Activated CD4-positive, CD25-positive, alpha-beta regulatory T cell (primary cell): ENCODE data around the gene MEGF6.

Experiments
- DNase-seq, 4 experiments: peaks; one replicate each; lab custom pipeline; 2025; lab: John Stamatoyannopoulos, UW

Gene MEGF6

GRCh38 chr1:3469104-3469848 is 142.0 kb downstream of the MEGF6 start:
- DNase-seq = no peak

DNA sequence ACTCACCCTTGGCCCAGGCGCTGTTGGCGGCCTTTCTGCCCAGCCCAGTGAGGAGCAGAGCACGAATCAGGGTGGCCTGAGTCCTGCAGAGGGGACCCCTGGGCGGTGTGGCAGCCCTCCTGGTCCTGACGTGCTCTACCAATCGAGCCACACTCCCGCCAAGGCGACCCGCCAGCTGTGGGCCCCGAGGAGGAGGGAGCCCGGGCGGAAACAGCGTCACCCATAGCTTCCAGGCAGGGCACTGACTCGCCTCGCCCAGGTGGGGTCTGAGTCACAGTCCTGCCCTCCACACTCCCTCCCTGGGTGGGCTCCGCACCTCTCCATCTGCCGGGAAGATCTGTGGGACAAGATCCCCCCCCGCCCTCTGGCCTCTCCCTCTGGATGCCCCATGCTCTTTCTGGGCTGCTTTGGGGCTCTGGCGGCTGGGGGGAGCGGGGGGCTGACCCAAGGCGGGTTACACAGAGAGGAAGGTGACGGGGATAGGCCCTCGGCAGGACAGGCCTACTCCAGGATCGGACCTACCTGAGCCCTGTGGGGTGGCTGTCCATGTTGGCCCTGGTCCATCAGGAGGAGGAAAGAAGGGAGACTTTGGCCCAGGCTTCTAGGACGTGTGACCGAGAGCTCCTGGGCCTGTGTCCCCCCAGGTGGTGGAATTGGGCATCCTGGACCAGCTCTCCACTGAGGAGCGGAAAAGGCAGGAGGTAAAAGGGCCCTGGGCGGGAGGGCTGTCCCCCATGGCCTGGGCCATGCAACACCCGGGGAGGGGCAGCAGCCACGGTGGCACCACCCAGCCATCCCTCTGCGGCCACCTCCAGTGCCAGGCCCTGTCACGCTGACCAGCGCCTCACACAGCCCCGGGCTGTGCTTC is 142.8 kb downstream of the MEGF6 start:
- no peak for DNase-seq

DNA sequence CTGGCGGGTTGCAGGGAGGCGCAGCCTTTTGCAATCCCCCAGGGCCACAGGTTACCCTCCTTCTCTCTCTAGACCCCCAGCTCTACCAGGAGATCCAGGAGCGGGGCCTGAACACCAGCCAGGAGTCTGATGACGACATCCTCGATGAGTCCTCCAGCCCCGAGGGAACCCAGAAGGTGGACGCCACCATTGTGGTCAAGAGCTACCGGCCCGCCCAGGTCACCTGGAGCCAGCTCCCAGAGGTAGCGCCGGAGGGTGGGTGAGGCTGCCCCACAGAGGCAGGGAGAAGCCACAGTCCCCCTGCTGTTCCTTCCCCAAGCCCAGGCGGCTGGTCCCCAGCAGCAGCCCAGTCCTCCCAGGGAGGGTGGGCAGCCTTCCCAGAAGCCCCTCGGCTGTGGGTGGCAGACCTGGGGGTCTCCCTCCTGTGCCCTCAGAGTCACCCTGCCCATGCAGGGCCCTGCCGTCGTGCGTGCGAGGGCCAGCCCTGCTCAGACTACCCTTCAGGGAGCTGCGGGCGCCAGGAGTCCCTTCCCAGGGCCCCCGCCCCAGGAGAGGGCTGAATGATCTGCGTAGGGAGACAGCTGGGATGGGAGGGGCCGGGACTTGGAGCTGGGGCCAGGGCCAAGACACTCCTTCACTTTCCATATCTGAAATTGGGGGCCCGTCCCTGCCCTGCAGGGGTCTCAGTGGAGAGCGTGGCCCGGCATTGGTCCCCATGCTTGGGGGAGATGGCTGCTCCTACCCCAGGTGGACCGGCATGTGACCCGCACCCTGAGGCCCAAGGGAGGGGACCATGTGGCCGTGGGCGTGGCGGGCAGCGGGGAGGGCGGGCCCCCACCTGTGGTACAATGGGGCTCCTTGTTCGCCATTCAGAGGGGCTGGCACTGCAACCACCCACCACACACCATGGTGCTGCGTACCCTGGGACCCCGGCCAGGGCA is 143.9 kb downstream of the MEGF6 start:
- no peak for DNase-seq

DNA sequence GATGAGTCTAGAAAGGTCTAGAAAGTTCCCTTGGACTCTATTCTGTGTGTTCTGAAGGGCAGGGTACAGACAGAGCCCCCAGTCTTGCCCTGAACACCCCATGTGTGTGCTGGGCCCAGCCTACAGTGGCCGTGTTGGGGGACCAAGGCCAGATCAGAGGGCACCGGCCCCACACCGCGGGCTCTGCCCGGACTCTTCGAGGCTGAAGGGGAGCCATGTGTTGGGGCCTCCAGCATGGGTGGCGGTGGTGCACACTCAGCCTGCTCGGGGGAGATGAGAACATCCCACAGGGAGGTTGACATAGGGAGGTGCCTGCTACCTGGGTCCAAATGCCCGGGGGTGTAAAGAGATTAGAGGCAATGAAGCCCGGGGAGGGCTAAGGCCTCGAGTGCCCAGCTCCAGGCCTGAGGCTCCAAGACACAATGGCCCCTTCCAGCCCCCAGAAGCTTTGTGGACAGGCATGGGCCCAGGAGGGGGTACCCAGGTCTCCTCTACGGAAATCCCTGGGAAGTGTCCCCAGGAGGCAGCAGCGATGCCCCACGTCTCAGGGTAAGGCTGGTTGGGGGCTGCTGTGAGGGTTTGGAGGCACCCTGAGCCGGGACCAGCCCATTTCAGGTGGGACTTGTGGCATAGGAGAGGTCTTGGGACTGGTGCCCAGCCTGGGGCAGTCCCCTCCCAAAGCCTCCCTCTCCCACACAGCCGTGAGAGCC is 144.8 kb downstream of the MEGF6 start:
- no peak for DNase-seq

GRCh38 chr1:3465935-3466321 is 145.4 kb downstream of the MEGF6 start:
- no peak for DNase-seq

GRCh38 chr1:3465091-3465934 is 146.0 kb downstream of the MEGF6 start:
- DNase-seq = no peak

DNA sequence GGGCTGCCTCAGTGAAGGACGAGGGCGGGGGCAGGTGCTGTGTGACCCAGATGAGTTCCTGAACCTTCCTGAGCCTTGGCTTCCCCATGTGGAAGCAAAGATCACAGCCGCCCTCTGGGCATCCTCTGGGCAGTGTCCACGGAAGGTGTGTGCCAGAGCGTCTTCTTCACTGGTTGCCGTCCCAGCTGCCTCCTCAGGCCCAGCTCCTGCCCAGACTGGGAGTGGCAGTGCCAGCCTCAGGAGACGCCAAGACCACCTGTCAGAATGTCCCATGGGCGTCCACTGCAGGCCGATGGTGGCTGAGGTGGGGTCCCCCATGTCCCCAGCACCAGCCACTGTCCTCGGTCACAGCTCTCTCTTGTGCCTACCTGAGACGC is 146.7 kb downstream of the MEGF6 start:
- DNase-seq = no peak

DNA sequence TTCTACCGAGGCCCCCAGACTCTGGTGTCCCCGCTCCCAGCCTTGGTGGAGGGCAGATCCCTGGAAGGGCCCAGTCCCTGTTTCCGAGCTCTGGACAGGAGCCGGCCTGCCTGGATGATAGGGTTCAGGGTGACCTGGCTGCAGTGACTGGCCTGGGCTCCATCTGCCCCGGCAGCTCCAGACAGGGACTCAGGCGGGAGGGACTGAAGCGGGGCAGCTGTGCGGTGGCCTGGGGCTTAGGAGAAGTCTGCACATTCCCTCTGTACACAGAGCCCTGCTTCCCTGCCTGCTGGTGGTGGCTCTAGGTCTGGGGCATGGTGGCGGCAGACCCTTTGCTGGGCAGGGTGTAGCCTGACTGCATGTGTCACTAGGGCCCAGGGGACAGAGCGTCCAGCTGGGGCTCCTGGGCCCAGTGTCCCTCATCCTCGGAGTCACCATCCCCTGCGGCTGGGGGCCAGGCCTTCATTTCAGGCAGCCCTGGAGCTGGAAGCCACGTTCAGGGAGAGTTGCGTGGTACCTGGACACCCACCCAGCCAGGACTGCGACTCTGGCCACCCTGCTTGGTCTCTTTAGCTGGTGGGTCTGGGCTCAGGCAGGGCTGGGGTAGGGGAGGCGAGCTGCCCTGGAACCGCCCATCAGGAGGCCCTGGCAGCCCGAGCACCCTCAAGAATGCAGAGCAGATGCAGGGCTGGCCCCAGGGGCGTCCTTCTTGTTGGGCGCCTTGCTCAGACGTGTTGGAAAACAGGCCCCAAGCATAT is 147.2 kb downstream of the MEGF6 start:
- no peak for DNase-seq

DNA sequence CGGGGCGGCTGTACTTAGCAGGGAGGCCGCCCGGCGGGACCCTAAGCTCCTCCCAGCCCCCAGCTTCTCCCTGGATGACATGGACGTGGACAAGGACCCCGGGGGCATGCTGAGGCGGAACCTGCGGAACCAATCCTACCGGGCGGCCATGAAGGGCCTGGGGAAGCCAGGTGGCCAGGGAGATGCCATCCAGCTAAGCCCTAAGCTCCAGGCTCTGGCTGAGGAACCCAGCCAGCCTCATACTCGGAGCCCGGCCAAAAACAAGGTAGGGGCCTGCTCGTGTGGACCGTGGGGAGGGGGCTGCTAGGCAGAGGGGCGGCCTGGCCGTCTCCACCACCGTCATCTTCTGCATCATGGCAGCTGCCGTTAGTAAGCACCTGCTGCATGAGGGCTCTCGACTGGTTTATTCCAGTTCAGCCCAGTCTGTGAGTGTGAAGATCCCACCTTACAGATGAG is 147.9 kb downstream of the MEGF6 start:
- DNase-seq = no peak

- DNase-seq = no peak
Measured at GRCh38 chr1:3463013-3463385, 148.3 kb downstream of the MEGF6 start.

DNA sequence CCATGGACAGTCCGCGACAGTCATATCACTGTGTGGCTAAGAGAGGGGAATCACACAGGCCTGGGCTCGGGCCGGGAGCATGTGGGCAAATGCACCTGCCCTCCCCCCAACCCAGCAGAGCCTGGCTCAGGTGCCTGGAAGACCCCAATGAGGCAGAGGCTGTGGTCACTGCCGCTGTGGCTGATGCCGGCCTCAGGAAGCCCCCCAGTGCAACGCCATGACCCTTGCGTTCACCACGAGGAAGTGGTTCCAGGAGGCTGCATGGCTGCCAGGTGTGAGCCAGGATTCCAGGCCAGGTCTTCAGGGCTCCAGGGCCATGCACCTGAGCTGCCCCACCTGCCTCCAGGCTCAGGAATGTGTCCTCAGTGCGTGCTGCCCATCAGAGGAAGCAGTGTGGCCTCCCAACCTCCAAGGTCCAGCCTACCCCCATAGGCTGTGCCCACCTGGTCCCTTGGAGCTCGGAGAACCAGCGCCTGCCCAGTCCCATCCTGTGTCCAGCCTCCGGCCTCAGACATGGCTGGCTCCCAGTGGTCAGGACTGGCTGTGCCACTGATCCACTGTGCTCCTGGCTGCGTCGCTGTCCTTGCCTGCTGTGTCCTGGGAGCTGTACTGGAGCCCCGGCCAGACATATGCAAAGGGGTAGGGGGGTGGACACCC is 148.8 kb downstream of the MEGF6 start:
- DNase-seq = no peak

GRCh38 chr1:3461934-3462275 is 149.4 kb downstream of the MEGF6 start:
- no peak for DNase-seq

GRCh38 chr1:3461238-3461933 is 149.9 kb downstream of the MEGF6 start:
- no peak for DNase-seq

DNA sequence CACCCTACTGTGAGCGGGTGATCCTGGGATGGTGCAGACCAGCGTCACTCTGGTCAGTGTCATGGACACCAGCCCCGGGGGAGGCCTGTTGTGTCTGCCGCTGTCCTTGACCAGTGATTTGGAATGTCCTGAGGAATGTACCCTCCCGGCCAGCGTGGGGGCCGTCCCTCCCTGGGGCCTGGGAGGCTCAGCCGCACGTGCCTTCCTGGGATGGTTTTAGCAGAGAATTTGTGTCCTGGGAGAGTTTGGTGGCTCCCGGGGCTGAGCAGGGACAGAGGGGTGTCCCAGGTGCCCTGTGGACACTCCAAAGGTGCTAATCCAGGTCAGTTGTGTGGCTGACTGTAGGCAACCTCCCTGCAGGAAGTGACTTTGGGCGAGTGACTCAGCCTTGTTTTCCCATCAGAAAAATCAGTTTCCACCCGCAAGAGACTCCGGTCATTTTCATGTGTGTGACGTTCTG is 150.6 kb downstream of the MEGF6 start:
- DNase-seq = no peak

- no peak for DNase-seq
Measured at GRCh38 chr1:3459940-3460671, 151.2 kb downstream of the MEGF6 start.

DNA sequence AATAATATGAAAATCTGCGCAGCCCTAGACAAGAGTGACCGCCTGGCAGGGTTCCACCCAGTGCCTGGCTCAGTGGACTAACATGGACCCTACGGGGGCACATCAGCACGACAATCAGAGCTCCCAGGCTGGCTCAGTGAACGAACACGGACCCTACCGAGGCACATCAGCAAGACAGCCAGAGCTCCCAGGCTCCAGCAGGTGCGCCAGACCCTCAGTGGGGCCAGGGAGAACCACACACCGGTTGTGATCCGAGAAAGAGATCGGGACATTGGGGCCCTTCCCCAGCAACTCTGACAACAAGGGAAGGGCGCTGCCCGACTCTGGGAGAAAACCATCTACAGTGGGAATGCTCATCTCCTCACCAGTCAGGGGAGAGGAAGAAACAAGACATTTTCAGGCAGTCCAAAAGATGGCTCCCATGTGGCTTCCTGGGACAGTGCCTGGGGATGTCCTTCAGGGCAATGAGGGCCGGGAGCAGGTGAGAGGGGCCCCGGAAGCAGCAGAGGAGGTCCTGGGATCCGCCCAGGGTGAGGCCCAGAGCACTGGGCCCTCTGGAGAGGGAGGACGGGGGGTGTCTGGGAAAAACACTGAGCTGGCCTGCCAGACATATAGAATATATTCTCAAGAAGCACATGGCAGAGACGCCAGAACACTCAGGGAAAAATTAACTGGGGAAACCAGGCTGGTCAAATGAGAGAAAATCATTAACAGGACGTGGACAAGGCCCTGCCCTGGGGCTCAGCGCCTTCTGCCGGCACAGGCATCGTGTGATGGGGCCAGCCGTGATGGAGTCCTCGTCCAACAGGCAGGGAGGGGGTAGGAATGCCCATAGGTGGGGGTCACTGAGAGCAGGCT is 152.0 kb downstream of the MEGF6 start:
- no peak for DNase-seq
